Muscle layer of duodenum (tissue), 2 donors: ENCODE measurements around the gene OR4S1.

ENCODE experiments used
- H3K27ac ChIP-seq: one replicate; pipeline ENCODE4 v1.7.0; 2013; ENCODE audit warnings: mild to moderate bottlenecking, low read length
- H3K27me3 ChIP-seq: one replicate; pipeline ENCODE4 v1.7.0; 2013; ENCODE audit warnings: low read depth, mild to moderate bottlenecking, control low read depth, low read length
- H3K36me3 ChIP-seq, 2 donors: one replicate each; pipeline ENCODE4 v1.7.0; 2013; ENCODE audit warnings: low read length in 2 of 2, control low read depth in 1 of 2, mild to moderate bottlenecking in 1 of 2; ENCODE audit not compliant: insufficient read depth in 2 of 2, control insufficient read depth in 1 of 2
- H3K4me1 ChIP-seq, 2 donors: one replicate each; pipeline ENCODE4 v1.7.0; 2013; ENCODE audit warnings: low read length in 2 of 2, mild to moderate bottlenecking in 2 of 2, control low read depth in 1 of 2, moderate library complexity in 1 of 2; ENCODE audit not compliant: insufficient read depth in 2 of 2, control insufficient read depth in 1 of 2
- H3K4me3 ChIP-seq, 2 donors: one replicate each; pipeline ENCODE4 v1.7.0; 2013; ENCODE audit warnings: low read length in 2 of 2, low read depth in 1 of 2, mild to moderate bottlenecking in 1 of 2
- H3K9me3 ChIP-seq, 2 donors: one replicate each; pipeline ENCODE4 v1.7.0; 2013; ENCODE audit warnings: low read length in 2 of 2, control low read depth in 1 of 2, mild to moderate bottlenecking in 1 of 2; ENCODE audit not compliant: control insufficient read depth in 1 of 2
- donor health status: healthy.

OR4S1 gene

GRCh38 chr11:48354013-48354412, 48.0 kb downstream of the OR4S1 start:
- H3K36me3 ChIP-seq, result no peaks in the 10 kb centered on the region

DNA sequence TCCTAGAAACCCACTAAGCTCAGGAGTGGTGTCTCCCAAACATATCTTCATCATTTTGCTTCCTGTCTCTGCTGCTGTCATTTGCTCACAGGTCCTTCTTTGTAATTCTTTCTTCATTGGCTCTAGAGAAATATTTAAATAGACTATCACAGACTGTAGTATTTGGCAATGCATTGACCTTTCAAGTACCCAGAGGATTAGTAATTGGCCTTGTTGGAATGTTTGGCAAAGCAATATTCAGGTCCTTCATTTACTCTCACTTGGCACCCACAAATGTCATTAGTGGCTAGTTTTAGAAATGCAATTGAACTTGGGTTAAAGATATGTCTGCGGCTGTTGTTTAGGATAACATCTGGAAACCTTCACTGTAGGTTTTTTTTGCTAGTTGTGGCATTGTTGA, 48.7 kb downstream of the OR4S1 start:
- no peaks in the 10 kb centered on the region for H3K4me1 ChIP-seq
- H3K9me3 ChIP-seq, result peaks cover 0 to 3% of the 10 kb centered on the region in 2 donors
- no peak overlapping the region for H3K4me3 ChIP-seq
- H3K27me3 ChIP-seq, result no peaks in the 10 kb centered on the region
- H3K27ac ChIP-seq, result no peak overlapping the region
- H3K36me3 ChIP-seq, result no peaks in the 10 kb centered on the region

More at GRCh38 chr11:48354013-48354412, 48.0 kb downstream of the OR4S1 start:
- Histone ChIP-seq H3K4me1 (no peaks in the 10 kb centered on the region), H3K9me3 (peaks cover 0 to 3% of the 10 kb centered on the region in 2 donors), H3K27ac (no peak overlapping the region), H3K27me3 (no peaks in the 10 kb centered on the region), H3K4me3 (no peak overlapping the region)
